CD4-positive, alpha-beta T cell treated with Interferon alpha-2 for 1 hour (primary cell): ENCODE data around the gene ASTN2.

Experiments
- DNase-seq, 2 donors: peaks; one replicate each; pipeline ENCODE4 v3.0.0-alpha.2; 2020 to 2022

ASTN2 gene

DNA sequence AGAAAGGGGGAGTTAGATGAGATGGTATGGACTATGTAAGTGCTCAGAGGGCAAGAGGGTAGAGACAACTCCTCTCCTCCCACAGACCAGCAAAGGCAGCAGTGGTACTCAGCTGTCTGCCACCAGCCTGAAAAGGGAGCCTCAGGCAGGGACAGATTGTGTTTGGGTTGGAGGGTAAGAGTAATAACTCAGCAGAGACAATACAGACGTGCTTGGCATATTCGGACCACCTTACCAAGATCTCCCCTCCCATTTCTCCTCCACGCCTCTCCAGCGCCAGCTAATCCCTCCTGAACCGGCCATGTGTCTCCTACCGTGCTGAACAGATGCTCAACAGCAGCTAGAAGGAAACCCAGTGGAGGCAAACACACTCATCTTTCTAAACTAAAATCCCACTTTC lies 180.8 kb downstream of the ASTN2 start:
- DNase-seq: no peak

- no peak for DNase-seq
Observed at GRCh38 chr9:117233016-117233415, 181.8 kb downstream of the ASTN2 start.

DNA sequence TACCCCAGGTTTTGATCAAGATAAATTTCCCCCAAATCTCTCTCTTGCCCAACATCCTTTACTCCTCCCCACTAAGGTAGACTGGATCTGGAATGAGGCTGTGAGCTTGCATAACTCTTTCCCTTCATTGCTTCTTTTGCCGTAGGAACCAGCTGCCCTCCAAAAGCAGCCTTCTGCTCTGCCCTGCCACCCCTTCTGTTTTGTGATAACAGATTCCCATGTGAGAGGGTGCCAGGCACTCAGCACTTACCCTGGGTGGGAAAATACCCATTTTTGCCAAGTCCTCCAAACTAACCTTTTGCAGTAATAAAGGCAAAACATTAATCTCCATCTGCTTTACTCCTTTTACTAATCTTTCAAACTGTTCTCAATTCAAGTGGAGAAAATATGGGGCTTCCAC lies 182.6 kb downstream of the ASTN2 start:
- no peak for DNase-seq

DNA sequence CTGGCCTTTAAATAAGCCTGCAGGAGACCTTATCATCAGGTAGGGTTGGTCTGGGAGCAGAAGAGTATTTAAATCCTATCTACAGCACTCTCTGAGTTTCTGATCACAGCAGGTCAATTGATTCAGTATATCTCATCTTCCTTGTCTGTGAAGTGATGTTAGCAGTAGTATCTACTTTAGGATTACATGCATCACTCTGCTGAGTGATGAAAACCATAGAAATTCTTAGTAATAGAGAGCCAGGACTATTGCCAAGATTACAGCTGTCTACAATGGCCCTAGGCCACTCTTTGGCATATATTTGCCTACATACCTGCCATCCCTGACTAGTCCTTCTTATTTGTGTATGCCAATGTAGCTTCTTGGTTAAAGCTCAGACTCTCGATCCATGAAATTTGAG lies 183.8 kb downstream of the ASTN2 start:
- no peak for DNase-seq

DNA sequence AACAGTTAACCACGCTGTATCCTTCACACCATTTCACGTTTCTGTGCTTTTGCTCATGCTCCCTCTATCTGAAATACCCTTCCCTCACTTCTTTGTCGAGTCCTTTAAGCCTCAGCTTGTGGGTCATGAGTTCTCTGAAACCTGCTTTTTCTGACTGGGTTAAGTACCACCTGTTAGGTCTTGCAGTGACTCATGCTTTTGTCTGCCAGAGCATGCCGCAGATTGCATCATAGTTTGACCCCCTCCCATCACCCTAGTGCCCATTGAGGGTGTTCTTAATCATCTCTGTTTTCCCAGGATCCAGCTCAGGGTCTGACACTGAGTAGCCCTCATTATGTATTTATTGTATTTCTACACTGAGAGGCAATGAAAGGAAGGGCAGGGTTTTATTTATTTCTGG lies 190.2 kb downstream of the ASTN2 start:
- no peak for DNase-seq

DNA sequence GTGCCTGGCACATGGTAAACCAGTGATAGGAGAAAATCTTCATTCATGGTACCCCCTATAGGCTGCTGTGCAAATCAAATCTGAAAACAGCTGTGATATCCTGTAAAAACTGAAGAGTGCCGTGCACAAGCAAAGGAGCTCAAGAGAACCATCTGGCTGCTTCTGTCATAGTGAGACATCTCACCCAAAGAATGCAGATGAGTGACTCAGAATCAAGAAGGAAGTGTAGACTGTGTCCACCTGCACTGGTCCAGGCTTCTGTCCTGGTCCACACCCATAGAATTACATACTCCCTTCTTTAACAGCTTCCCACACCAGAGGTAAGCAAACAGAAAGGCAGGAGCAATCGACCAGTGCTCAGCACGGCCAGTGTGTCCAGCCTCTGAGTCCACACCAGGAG lies 195.9 kb downstream of the ASTN2 start:
- DNase-seq: no peak

DNA sequence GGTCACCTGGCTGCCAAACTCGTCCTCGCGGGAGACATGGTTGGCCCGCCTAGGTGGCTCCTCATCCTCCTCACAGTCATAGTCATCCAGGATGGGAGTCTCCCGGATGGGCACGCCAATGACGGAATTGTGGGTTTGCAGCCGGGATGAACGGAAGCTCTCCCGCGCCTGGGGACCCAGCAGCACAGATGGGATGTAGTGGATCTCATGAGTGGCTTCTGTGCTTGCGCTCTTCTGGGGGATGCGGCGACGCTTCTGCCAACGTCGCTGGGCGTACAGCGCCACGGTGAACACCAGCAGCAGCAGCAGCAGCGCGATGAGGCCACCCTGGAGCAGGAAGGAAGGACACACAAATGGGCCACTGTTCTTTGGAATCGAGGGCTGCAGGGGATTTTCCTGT lies 200.4 kb downstream of the ASTN2 start:
- DNase-seq: no peak

DNA sequence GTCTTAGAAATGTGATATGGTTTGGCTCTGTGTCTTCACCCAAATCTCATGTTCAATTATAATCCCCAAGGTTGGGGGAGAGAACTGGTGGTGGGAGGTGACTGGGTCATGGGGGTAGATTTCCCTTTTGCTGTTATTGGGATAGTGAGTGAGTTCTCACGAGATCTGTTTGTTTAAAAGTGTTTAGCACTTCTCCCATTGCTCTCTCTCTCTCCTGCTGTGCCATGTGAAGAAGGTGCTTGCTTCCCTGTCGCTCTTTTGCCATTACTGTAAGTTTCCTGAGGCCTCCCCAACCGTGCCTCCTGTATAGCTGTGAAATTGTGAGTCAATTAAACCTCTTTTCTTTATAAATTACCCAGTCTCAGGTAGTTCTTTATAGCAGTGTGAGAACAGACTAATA lies 203.6 kb downstream of the ASTN2 start:
- DNase-seq: no peak

DNA sequence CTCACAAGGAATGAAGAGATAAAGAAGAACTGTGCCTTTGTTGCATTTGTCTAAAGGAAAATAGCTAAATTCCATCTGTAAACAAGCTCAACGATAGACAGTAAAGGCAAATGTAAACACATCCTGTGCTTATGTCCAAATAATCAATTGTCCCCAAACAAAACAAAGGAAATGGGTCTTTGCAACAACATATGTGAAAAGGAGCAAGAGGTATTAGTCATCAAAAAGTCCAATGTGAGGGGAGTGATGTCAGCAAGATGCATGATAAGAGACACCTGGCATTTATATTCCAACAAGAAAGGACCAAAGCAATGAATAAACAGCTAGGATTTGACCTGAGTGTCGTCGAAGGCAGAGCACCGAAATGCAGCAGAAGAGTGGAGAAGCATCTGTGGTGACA lies 209.1 kb downstream of the ASTN2 start:
- DNase-seq: no peak

DNA sequence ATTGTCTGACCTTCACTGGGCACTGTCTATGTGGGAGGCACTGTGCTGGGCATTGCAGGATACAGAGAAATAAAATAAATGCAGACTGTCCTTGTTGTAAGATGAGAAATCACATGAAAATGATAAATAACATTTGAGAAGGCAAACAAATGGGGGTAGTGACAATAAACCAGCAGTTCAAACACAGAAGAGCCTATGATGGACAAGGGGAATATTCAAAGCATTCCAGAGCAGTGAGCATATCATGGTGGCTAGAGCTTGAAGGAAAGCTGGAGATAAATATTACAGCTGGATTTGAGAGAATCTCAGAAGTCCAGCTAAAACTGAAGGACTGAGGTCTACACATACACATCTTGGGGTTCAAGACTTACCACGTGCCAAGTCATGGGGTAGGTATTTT lies 209.9 kb downstream of the ASTN2 start:
- DNase-seq: no peak

DNA sequence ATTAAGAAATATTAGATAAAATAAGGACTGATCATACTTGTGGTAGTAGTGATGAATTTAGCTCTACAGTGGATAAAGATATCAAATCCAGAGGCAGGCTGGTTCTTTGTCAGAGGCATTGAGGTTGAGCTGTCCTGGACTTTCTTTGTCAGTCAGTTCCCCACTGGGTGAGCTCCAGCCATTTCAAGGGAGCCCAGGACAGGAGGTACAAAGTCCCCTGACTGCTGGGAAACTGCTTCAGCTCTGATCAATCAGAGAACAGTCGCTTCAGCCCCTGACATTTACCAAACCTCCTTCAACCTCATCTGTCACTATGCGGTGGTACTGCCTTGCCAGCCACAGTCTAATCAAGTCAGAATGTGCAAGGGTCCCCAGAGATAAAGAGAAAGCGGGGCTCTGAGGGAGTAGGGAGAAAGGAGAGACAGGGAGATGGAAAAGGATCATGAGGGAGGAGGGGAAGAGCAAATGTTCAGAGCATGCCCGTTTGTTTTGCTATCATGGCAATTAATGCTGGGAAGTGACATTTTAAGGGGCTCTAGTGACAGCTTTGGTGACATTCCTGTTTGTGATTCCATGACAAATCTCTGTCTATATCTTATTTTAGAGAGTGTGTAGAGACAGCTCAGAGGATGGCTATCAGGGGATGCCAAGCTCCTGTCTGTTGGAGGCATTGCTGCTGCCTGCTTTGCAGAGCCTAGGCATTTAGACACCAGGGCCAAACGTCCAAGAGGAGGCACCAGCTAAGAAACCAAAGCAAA lies 223.2 kb downstream of the ASTN2 start:
- DNase-seq: no peak

GRCh38 chr9:117189121-117189520 lies 225.7 kb downstream of the ASTN2 start:
- no peak for DNase-seq

- no peak for DNase-seq
Observed at GRCh38 chr9:117188394-117188793, 226.5 kb downstream of the ASTN2 start.

DNA sequence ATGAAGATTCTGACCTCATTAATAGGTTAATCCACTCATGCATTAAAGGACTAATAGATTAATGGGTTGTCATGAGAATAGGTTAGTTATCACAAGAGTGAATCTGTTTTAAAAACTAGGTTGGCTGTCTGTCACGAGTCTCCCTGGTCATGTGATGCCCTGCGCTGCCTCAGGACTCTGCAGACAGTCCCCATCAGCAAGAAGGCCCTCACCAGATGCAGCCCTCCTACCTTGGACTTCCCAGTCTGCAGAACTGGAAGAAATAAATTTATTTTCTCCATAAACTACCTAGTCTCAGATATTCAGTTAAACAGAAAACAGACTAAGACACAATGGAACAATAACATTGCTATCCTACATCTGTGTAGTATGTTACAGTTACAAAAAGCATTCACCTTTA lies 227.4 kb downstream of the ASTN2 start:
- no peak for DNase-seq

DNA sequence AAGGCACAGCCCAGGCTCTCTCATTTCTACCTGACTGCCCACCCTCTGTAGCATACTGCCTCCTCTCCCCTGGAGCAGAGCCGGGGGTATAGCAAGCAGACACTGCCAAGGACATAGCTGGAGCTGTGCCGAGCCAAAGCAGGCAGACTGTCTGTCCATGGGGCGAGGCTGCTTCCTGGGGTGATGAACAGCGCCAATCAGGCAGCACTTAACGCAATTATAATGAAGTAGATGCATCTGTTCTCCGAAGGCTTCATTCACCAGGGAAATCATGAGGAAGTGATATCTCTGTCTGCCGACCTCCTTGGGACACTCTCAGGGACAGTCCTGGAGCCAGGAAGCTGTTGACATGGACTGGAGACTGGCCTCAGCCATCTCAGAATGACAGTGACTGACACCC lies 230.7 kb downstream of the ASTN2 start:
- no peak for DNase-seq

GRCh38 chr9:117182046-117182445 lies 232.8 kb downstream of the ASTN2 start:
- DNase-seq: no peak

- no peak for DNase-seq
Observed at GRCh38 chr9:117180896-117181445, 233.9 kb downstream of the ASTN2 start.

GRCh38 chr9:117178596-117179375 lies 236.1 kb downstream of the ASTN2 start:
- DNase-seq: no peak

GRCh38 chr9:117170567-117170966 lies 244.3 kb downstream of the ASTN2 start:
- no peak for DNase-seq

DNA sequence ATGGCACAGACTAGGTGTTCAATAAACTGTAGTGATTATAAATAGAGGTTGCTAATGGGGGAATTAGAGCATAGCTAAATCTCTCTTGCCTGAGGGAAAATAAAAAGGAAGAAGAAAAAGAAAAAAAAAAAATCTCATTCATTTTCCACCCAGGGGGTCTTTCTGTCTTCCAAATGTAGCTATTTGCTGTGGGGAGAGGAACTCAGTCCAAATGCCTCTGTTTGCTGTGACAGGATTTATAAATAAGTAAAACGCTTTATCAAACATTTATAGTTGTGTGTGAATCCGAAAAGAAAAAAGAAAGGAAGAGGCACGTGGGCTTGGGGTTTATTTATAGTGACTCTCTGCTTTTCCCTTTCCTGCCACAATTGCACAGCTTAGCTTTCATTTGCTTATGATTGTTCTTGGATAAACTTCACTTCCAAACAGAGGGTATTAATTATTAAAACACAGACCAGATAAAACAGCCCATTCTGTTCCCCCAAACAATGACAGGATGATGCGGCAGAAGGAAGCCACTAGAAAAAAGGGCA lies 245.7 kb downstream of the ASTN2 start:
- DNase-seq: no peak

- DNase-seq: no peak
Observed at GRCh38 chr9:117164512-117164911, 250.3 kb downstream of the ASTN2 start.

- no peak for DNase-seq
Observed at GRCh38 chr9:117160254-117160653, 254.6 kb downstream of the ASTN2 start.

DNA sequence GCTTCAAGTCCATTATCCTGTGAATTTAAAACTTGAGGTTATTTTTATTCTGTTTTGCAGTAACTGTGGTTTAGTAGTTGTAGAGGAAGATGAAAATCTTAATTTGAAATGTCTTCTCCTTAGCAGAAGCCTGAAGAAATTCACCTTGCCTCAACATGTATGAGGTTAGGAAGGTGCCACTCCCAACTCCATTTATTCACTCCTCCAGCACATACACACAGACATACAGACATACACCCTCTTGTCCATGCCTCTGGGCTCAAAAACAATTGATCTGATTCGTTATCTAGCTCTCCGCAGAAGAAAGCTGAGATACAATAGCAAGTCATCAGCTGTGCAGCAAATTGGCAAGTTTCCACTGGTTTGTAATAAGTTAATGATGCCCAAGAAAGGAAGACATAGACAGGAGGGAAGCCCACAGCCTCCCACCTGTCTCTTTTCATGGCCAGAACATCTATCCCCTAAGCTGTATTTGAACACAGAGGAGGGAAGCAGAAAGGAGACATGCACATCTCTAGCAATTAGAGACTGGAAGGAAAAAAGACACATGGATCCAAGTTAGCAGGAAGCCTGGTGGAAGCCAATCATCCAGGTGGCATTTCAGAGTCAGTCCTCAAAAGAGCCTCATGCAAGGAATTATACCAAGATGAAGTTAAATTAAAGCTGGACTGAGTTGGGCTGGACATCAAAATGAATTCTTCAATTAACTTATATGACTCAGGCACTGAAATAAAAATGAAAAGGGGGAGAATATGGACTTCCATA lies 257.9 kb downstream of the ASTN2 start:
- DNase-seq: no peak
